ENCODE data around the gene FGF3.

Gene FGF3

GRCh38 chr11:69808667-69809086 lies 10.5 kb downstream of the FGF3 start:
- Histone ChIP-seq H3K27me3 (ENCODE audit: control insufficient read depth, insufficient read depth, low read length) (peaks cover 12% of the 10 kb centered on the region), H3K36me3 (ENCODE audit: control insufficient read depth, insufficient read depth, low read length) (no peaks in the 10 kb centered on the region), H3K4me3 (ENCODE audit: low read depth, low read length) (no peak overlapping the region), H3K4me1 (ENCODE audit: control insufficient read depth, insufficient read depth, low read length) (peaks cover 2% of the 10 kb centered on the region), H3K9ac (ENCODE audit: low read depth, low read length) (no peak overlapping the region), H3K9me3 (ENCODE audit: control insufficient read depth, insufficient read depth, low read length) (no peaks in the 10 kb centered on the region)

GRCh38 chr11:69807106-69807815 lies 12.0 kb downstream of the FGF3 start:
- Histone ChIP-seq H3K27me3 (ENCODE audit: control insufficient read depth, insufficient read depth, low read length) (peaks cover 12% of the 10 kb centered on the region), H3K9ac (ENCODE audit: low read depth, low read length) (no peak overlapping the region), H3K4me1 (ENCODE audit: control insufficient read depth, insufficient read depth, low read length) (peaks cover 2% of the 10 kb centered on the region), H3K9me3 (ENCODE audit: control insufficient read depth, insufficient read depth, low read length) (no peaks in the 10 kb centered on the region), H3K36me3 (ENCODE audit: control insufficient read depth, insufficient read depth, low read length) (no peaks in the 10 kb centered on the region), H3K4me3 (ENCODE audit: low read depth, low read length) (no peak overlapping the region)

GRCh38 chr11:69804769-69805508 lies 14.3 kb downstream of the FGF3 start:
- Histone ChIP-seq H3K4me3 (ENCODE audit: low read depth, low read length) (no peak overlapping the region), H3K36me3 (ENCODE audit: control insufficient read depth, insufficient read depth, low read length) (no peaks in the 10 kb centered on the region), H3K4me1 (ENCODE audit: control insufficient read depth, insufficient read depth, low read length) (peaks cover 2% of the 10 kb centered on the region), H3K9ac (ENCODE audit: low read depth, low read length) (no peak overlapping the region), H3K27me3 (ENCODE audit: control insufficient read depth, insufficient read depth, low read length) (peaks cover 9% of the 10 kb centered on the region), H3K9me3 (ENCODE audit: control insufficient read depth, insufficient read depth, low read length) (no peaks in the 10 kb centered on the region)

- Histone ChIP-seq H3K9me3 (ENCODE audit: control insufficient read depth, insufficient read depth, low read length) (no peaks in the 10 kb centered on the region), H3K9ac (ENCODE audit: low read depth, low read length) (no peak overlapping the region), H3K36me3 (ENCODE audit: control insufficient read depth, insufficient read depth, low read length) (no peaks in the 10 kb centered on the region), H3K27me3 (ENCODE audit: control insufficient read depth, insufficient read depth, low read length) (peaks cover 5% of the 10 kb centered on the region), H3K4me1 (ENCODE audit: control insufficient read depth, insufficient read depth, low read length) (peaks cover 2% of the 10 kb centered on the region), H3K4me3 (ENCODE audit: low read depth, low read length) (no peak overlapping the region)
Measured at GRCh38 chr11:69803604-69804218, 15.5 kb downstream of the FGF3 start.

GRCh38 chr11:69803022-69803421 lies 16.2 kb downstream of the FGF3 start:
- no peak overlapping the region for H3K4me3 ChIP-seq (ENCODE audit: low read depth, low read length)
- peaks cover under 1% of the 10 kb centered on the region for H3K27me3 ChIP-seq (ENCODE audit: control insufficient read depth, insufficient read depth, low read length)
- no peaks in the 10 kb centered on the region for H3K4me1 ChIP-seq (ENCODE audit: control insufficient read depth, insufficient read depth, low read length)
- no peak overlapping the region for H3K9ac ChIP-seq (ENCODE audit: low read depth, low read length)
- no peaks in the 10 kb centered on the region for H3K9me3 ChIP-seq (ENCODE audit: control insufficient read depth, insufficient read depth, low read length)
- no peaks in the 10 kb centered on the region for H3K36me3 ChIP-seq (ENCODE audit: control insufficient read depth, insufficient read depth, low read length)

GRCh38 chr11:69802590-69802989 lies 16.6 kb downstream of the FGF3 start:
- H3K9me3 ChIP-seq (ENCODE audit: control insufficient read depth, insufficient read depth, low read length) = no peaks in the 10 kb centered on the region
- H3K4me3 ChIP-seq (ENCODE audit: low read depth, low read length) = no peak overlapping the region
- H3K36me3 ChIP-seq (ENCODE audit: control insufficient read depth, insufficient read depth, low read length) = no peaks in the 10 kb centered on the region
- H3K9ac ChIP-seq (ENCODE audit: low read depth, low read length) = no peak overlapping the region
- no peaks in the 10 kb centered on the region for H3K4me1 ChIP-seq (ENCODE audit: control insufficient read depth, insufficient read depth, low read length)
- H3K27me3 ChIP-seq (ENCODE audit: control insufficient read depth, insufficient read depth, low read length) = no peaks in the 10 kb centered on the region

- Histone ChIP-seq H3K4me3 (ENCODE audit: low read depth, low read length) (no peak overlapping the region), H3K4me1 (ENCODE audit: control insufficient read depth, insufficient read depth, low read length) (no peaks in the 10 kb centered on the region), H3K9ac (ENCODE audit: low read depth, low read length) (no peak overlapping the region), H3K36me3 (ENCODE audit: control insufficient read depth, insufficient read depth, low read length) (no peaks in the 10 kb centered on the region), H3K27me3 (ENCODE audit: control insufficient read depth, insufficient read depth, low read length) (no peaks in the 10 kb centered on the region), H3K9me3 (ENCODE audit: control insufficient read depth, insufficient read depth, low read length) (no peaks in the 10 kb centered on the region)
Measured at GRCh38 chr11:69801513-69802335, 17.5 kb downstream of the FGF3 start.

GRCh38 chr11:69800278-69800677 lies 18.9 kb downstream of the FGF3 start:
- Histone ChIP-seq H3K9ac (ENCODE audit: low read depth, low read length) (no peak overlapping the region), H3K36me3 (ENCODE audit: control insufficient read depth, insufficient read depth, low read length) (no peaks in the 10 kb centered on the region), H3K27me3 (ENCODE audit: control insufficient read depth, insufficient read depth, low read length) (no peaks in the 10 kb centered on the region), H3K4me1 (ENCODE audit: control insufficient read depth, insufficient read depth, low read length) (no peaks in the 10 kb centered on the region), H3K9me3 (ENCODE audit: control insufficient read depth, insufficient read depth, low read length) (no peaks in the 10 kb centered on the region), H3K4me3 (ENCODE audit: low read depth, low read length) (no peak overlapping the region)

- Histone ChIP-seq H3K9ac (ENCODE audit: low read depth, low read length) (no peak overlapping the region), H3K4me3 (ENCODE audit: low read depth, low read length) (no peak overlapping the region), H3K27me3 (ENCODE audit: control insufficient read depth, insufficient read depth, low read length) (no peaks in the 10 kb centered on the region), H3K4me1 (ENCODE audit: control insufficient read depth, insufficient read depth, low read length) (no peaks in the 10 kb centered on the region), H3K36me3 (ENCODE audit: control insufficient read depth, insufficient read depth, low read length) (no peaks in the 10 kb centered on the region), H3K9me3 (ENCODE audit: control insufficient read depth, insufficient read depth, low read length) (no peaks in the 10 kb centered on the region)
Measured at GRCh38 chr11:69799582-69799981, 19.6 kb downstream of the FGF3 start.

GRCh38 chr11:69799097-69799496 lies 20.1 kb downstream of the FGF3 start:
- H3K9me3 ChIP-seq (ENCODE audit: control insufficient read depth, insufficient read depth, low read length) = no peaks in the 10 kb centered on the region
- H3K36me3 ChIP-seq (ENCODE audit: control insufficient read depth, insufficient read depth, low read length) = no peaks in the 10 kb centered on the region
- no peak overlapping the region for H3K4me3 ChIP-seq (ENCODE audit: low read depth, low read length)
- H3K27me3 ChIP-seq (ENCODE audit: control insufficient read depth, insufficient read depth, low read length) = no peaks in the 10 kb centered on the region
- H3K4me1 ChIP-seq (ENCODE audit: control insufficient read depth, insufficient read depth, low read length) = no peaks in the 10 kb centered on the region
- H3K9ac ChIP-seq (ENCODE audit: low read depth, low read length) = no peak overlapping the region

- Histone ChIP-seq H3K9ac (ENCODE audit: low read depth, low read length) (no peak overlapping the region), H3K4me3 (ENCODE audit: low read depth, low read length) (no peak overlapping the region), H3K27me3 (ENCODE audit: control insufficient read depth, insufficient read depth, low read length) (no peaks in the 10 kb centered on the region)
Measured at GRCh38 chr11:69797737-69798528, 21.3 kb downstream of the FGF3 start.

More at GRCh38 chr11:69797737-69798528, 21.3 kb downstream of the FGF3 start:
- no peaks in the 10 kb centered on the region for H3K9me3 ChIP-seq (ENCODE audit: control insufficient read depth, insufficient read depth, low read length)
- no peaks in the 10 kb centered on the region for H3K36me3 ChIP-seq (ENCODE audit: control insufficient read depth, insufficient read depth, low read length)
- H3K4me1 ChIP-seq (ENCODE audit: control insufficient read depth, insufficient read depth, low read length) = no peaks in the 10 kb centered on the region
